G401.6 (cell line): ENCODE data around the gene ANO1.

ENCODE experiments used
- FAIRE-seq: peaks from 2 replicates; lab custom pipeline; 2012; peaks lifted over from hg19 to GRCh38; lab: Jason Lieb, UNC

Gene ANO1

GRCh38 chr11:70095541-70096252 is 17.6 kb downstream of the ANO1 start:
- no peak for FAIRE-seq

GRCh38 chr11:70097783-70098563 is 19.9 kb downstream of the ANO1 start:
- FAIRE-seq: no peak

- FAIRE-seq: no peak
These were observed 20.8 kb downstream of the ANO1 start for GRCh38 chr11:70098936-70099335.

DNA sequence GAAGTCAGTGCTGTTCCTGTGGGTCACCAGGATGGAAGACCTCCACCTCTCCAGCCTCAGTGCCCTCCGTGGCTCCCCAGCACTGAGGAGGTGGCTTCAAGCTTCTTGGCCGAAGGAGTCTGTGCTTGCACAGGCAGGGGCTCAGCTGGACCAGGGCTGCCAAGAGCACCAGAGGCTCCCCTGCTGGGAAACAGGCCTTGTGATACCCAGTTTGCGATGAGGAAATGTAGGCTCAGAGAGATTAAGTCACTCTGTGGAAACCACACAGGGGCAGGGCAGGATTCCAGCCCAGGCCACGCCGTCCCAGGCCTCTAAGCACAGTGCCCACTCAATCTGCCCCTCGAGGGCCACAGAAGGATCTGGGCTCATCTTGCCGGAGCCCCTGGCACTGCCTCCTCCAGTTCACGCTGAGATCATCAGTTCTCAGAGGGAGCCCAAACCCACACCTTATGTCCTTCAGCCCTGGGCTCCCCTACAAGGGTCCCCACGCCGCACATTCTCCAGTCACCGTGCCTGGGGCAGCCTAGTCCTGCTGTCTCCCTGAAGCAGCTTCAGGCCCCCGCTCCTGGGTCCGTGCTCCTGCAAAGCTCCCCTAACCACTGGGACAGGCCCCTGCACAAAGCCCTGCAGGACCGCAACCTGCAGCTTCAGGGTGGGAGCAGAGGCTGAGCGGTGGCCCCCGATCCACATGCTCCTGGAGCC is 21.6 kb downstream of the ANO1 start:
- no peak for FAIRE-seq

GRCh38 chr11:70100280-70100603 is 22.1 kb downstream of the ANO1 start:
- FAIRE-seq: no peak

DNA sequence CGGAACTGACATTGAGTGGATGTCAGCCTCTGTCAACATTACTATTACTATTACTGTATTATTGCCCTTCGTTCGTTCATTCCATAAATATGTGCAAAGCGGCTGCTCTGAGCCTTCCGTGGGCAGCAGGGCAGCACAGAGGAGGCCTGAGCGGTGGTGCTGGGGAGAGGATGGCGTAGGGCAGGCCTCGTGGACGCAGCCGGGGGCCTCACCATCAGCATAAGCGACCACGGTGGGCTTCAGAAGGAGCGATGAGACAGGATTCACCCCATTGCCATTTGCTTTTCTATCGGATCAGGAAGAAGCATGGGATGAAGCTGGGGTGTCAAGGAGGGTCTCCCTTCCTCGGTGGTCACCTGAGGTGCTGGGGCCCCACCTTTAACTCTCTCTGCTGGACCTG is 22.7 kb downstream of the ANO1 start:
- FAIRE-seq: no peak

GRCh38 chr11:70103256-70103975 is 25.3 kb downstream of the ANO1 start:
- FAIRE-seq: no peak

DNA sequence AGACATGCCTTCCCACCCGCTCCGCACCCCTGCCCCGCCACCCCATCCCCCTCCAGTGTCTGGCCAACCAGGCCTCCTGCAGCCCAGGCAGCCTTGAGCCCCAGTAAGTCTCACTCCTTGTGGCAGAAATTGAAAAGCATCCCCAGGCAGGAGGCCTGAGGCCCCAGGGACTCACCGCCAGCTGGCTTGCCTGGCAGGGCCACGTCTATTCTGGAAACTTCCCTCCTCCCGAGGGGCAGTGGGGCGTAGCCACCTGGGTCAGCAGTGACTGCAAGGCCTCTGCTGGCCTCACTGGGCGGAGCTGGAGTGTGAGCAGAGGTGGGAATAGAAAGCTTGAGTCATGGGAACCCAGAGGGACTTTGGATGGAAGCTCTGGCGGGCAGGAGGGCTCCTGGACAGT is 26.3 kb downstream of the ANO1 start:
- FAIRE-seq: no peak

- FAIRE-seq: no peak
These were observed 26.8 kb downstream of the ANO1 start for GRCh38 chr11:70104961-70105360.

DNA sequence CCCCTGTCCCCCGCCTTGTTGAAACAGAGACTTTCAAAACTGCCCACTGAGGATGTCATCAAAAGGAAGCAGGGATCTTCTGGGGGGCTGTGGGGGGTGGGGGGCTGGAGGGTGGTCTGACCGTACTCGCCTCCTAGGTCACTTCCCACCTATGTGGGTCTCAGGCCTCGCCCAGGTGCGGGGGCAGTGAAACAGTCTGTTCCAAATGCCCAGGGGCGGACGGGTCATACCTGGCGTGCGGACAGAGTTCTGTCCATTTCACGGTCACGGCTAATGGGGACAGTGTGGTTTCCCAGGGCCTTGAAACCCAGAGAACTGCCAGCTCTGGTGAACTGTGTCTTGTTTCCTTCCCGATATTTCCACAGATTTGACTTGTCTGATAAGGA is 27.2 kb downstream of the ANO1 start:
- no peak for FAIRE-seq

DNA sequence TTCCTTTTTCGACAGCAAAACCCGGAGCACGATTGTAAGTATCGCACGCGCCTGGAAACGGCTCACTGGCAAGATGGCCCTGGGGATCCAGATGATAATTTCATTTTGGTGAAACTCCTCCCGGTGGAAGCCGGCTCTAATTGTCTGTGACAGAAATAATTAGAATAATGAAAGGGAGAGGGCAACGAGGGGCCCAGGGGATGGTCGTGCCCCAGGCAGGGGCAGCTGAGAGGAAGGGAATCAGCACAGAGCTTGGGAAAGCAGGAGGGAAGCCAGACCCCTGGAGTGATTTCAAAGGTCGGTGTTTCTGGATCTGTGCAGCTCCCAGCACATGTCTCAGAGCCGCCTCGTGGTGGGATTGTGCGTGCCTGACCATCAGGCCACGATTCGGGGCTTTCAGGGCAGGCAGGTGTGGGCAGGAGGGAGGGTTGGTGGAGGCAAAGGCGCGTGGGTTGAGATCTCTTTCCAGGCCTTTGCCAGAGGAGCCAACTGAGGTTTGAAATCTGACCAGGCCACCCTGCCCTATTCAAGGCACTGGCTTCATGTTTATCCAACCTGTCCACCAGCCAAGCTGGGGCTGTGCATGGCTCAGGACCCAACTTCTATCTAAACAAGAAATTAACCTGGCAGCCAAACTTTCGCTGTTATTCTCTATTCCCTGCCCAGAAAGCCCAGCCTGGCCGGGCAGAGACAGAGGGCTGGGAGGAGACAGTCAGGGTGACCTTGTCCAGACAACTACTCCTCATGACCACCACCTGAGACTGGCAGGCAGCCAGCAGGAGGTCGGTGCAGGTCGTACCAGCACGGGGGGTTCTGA is 27.8 kb downstream of the ANO1 start:
- FAIRE-seq: no peak

DNA sequence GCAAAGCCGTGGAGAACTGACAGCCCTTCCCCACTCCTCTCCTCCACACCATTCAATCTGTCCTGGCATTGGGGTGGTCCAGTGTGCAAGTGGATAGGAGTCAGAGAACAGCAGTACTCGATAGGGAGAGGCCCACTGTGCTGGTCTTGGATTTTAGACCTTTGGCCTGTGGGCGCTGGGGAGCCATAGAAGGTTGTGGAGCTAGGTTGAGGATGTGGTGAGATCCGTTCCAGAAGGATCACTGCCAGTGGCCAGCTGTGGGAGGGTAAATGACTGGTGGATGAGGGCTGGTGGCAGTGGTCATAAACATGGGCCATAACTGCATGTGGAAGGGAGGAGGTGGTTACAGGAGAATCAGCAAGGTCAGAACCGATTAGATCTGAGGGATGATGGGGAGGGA is 28.6 kb downstream of the ANO1 start:
- FAIRE-seq: no peak

- FAIRE-seq: no peak
These were observed 29.1 kb downstream of the ANO1 start for GRCh38 chr11:70107191-70107590.

DNA sequence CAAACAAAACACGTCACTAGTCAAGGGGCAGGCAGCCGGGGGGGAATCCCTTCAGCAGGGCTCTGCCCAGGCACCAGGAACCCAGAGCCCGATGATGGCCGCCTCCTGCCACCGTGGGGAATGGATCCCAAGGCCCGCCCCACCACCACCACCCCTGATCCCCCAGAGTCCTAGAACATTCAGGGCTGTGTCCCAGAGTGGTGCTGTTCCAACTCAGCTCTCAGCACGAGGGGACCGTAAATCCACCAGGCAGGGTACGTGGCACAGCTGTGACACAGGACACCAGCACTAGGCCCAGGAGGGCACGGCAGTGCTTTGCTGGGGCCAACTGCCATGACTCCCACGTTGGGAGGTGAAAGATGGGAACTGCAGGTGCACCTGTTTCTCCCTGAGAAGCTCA is 29.6 kb downstream of the ANO1 start:
- no peak for FAIRE-seq

DNA sequence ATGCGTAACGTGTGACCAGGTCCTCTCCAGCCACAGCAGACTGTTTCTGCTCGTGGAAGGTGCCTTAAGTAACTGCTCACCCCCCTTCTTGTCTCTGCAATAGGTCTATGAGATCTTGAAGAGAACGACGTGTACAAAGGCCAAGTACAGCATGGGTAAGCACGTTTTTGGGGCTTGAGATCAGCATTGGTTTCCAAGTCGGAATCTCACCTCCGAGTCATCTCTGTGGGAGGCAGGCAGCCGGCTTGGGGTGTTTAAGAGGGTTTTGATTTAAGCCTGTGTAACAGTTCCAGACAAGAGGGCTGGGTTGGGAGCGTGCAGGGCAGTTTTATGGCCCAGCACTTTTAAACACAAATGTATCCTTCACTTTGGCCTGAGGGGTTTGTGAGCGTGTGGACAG is 30.1 kb downstream of the ANO1 start:
- FAIRE-seq: no peak

GRCh38 chr11:70109006-70109405 is 30.9 kb downstream of the ANO1 start:
- no peak for FAIRE-seq

DNA sequence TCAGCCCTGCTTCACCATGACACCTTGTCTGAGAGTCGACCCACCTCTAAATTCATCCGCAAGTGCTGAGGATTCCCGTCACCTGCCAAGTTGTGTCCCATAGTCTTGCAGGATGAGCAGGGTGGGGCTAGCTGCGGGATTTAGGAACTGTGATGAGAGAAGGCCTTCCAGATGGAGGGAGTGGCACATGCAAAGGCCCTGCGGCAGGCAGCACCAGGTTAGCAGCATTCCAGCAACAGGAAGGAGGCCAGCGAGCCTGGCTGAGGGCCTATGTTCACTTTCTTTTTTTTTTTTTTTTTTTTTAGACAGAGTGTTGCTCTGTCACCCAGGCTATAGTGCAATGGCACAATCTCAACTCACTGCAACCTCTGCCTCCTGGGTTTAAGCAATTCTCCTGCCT is 31.8 kb downstream of the ANO1 start:
- FAIRE-seq: no peak

- FAIRE-seq: no peak
These were observed 32.5 kb downstream of the ANO1 start for GRCh38 chr11:70110538-70111055.

DNA sequence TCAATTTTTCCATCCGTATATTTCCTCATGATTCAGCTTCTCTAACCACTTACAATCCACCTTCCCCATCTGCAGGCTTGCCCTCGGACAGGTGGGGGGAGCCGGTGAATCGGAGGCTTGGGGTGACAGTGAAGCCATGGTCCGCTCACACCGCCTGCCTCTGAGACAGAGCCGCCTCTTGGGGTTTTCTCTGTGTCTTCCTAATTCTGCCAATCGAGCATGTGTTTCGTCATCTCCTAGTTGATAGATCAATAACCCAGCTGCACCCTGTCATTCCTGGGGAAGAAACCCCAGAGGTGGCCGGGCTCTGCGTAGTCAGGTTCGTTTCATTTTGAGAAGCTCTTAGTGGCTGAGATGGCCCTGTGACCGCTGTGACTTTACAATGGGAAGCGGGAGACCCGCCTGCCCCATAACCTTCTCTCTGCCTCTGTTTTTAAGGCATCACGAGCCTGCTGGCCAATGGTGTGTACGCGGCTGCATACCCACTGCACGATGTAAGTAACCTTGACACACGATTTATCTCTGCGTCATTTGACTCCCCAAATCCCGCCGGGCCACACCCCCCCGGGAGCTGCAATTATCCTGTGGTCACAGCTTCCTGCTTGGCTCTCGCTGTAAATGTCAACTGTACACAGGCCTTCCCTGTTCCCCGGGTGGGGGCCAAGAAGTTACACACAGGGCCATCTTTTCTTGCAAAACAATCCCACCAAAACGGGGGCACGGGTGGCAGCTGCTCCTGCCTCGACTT is 33.3 kb downstream of the ANO1 start:
- no peak for FAIRE-seq

DNA sequence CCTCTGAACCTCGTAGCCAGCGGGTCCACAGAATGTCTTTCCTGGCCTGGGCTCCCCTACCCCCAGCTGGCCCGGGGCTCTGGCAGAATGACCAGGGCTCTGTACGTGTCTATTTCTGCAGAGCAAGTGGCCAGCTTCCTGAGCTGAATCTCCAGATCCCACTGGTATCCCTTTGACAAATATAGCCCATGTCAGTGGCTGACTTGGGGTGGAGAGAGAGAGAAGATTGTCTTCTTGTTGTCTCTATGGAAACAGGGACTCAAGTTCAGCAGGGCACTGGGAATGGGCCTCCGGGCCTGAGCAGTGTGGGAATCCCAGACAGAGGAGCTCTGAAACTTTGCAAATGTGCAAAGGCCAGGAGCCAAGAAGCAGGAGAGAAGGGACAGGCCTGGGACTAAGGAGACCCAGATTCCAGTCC is 33.9 kb downstream of the ANO1 start:
- no peak for FAIRE-seq

DNA sequence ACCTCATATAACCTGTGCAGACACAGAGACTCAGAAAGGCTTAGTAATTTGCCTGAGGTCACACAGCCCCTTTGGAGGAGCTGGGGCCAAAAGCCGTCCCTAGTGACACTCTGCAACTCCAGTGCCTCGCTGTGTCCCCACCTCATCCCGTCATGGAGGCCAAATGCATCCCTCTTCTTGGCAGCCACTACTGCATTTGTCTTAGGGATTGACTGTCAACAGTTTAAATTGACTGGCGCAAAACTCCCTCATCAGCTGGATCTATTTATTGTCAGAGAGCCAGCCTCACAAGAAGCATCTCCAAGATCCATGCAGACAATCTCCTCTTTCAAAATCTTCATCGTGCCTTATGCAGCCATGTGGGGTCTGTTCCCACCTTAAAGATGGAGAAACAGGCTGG is 35.7 kb downstream of the ANO1 start:
- FAIRE-seq: no peak
